Fibroblast of lung (primary cell): Measurements from ENCODE around the gene NFATC2.

Source experiments
- CTCF ChIP-seq, 2 donors: IDR thresholded peaks in 1 of 2; conservative IDR thresholded peaks in 1 of 2; 1 replicate in 1 of 2; 2 replicates in 1 of 2; pipeline ENCODE4 v1.5.1; 2011 to 2012; ENCODE audit warnings: low read length in 2 of 2, control low read depth in 1 of 2, inconsistent platforms in 1 of 2, low read depth in 1 of 2, mild to moderate bottlenecking in 1 of 2
- EZH2 ChIP-seq: IDR thresholded peaks from 2 replicates; pipeline ENCODE4 v1.5.1; 2012; ENCODE audit warnings: low read length, control low read depth, mild to moderate bottlenecking; ENCODE audit errors: missing control alignments

- TF ChIP-seq CTCF (conservative IDR thresholded peaks at IDR 0.05 in 1 of 2, IDR thresholded peaks at IDR 0.05 in 1 of 2; ENCODE audit: low read depth in 1 of 2, low read length in 2 of 2) (no peak), EZH2 (no peak)
Measured at GRCh38 chr20:51514836-51515235, 27.7 kb downstream of the NFATC2 start.
